Esophagus muscularis mucosa (tissue), 4 donors: ENCODE results near the gene GABARAP. TPM values are rescaled to one million over a fixed set of nuclear protein-coding genes. Genes with fewer than 3 reads are reported as not detected.

ENCODE experiments used
- DNase-seq: peaks from one replicate; pipeline ENCODE4 v3.0.0-alpha.2; 2017; ENCODE audit errors: extremely low spot score
- H3K27ac ChIP-seq, 4 donors: fragments of 200-600 bp; sonication (generic); replicated peaks in 1 of 4; 1 replicate in 3 of 4; 2 replicates in 1 of 4; pipeline ENCODE4 v1.5.1; 2016 to 2019; ENCODE audit warnings: mild to moderate bottlenecking in 1 of 4
- H3K27me3 ChIP-seq, 4 donors: fragments of 200-600 bp; sonication (generic); one replicate each; pipeline versions ENCODE4 v1.5.1 to v1.6.0; 2016 to 2019
- H3K36me3 ChIP-seq, 4 donors: fragments of 200-600 bp; sonication (generic); one replicate each; pipeline ENCODE4 v1.5.1; 2016 to 2019
- H3K4me1 ChIP-seq, 4 donors: fragments of 200-600 bp; sonication (generic); one replicate each; pipeline ENCODE4 v1.5.1; 2016 to 2019
- H3K4me3 ChIP-seq, 4 donors: fragments of 200-600 bp; sonication (generic); 1 replicate in 2 of 4; 2 replicates in 2 of 4; pipeline ENCODE4 v1.5.1; 2016 to 2019; ENCODE audit warnings: mild to moderate bottlenecking in 4 of 4, moderate library complexity in 1 of 4
- H3K9me3 ChIP-seq, 4 donors: fragments of 200-600 bp; sonication (generic); 1 replicate in 3 of 4; 2 replicates in 1 of 4; pipeline ENCODE4 v1.5.1; 2016 to 2019
- EP300 ChIP-seq: sonication (generic); formaldehyde crosslinking; IDR thresholded peaks from one replicate; pipeline ENCODE4 v1.6.1; 2017; ENCODE audit warnings: antibody characterized with exemption
- POLR2A ChIP-seq: fragments of 450-650 bp; IDR thresholded peaks from one replicate; pipeline ENCODE4 v1.6.1; 2017; ENCODE audit warnings: antibody characterized with exemption, moderate library complexity, mild to moderate bottlenecking, low read depth
- POLR2AphosphoS5 ChIP-seq, 2 donors: sonication (generic); formaldehyde crosslinking; IDR thresholded peaks; one replicate each; pipeline ENCODE4 v1.6.1; 2017; ENCODE audit warnings: antibody characterized with exemption in 2 of 2
- WGBS: methylation state at CpG from one replicate; pipeline ENCODE4 v1.1.5; 2018; 5-methylcytosine and 5-hydroxymethylcytosine counted together
- intact Hi-C: fragments of 100-400 bp; cut with DNase I; formaldehyde crosslinking; loops from one replicate; pipeline ENCODE4 v1.15.1; 2023
- total RNA-seq, 4 donors: library from RNA; depleted of rRNA; stranded (reverse); fragments of >200 nt; gene quantifications; one replicate each; pipeline versions ENCODE4 v1.1.0 to v1.2.1, GENCODE V29; 2016
- TF ChIP-seq, protein P1 (sequence below), 3 experiments: fragments of 200-600 bp in 2 of 3; fragments of 450-650 bp in 1 of 3; sonication (generic) in 2 of 3; IDR thresholded peaks; one replicate each; pipeline ENCODE4 v1.5.1; 2017 to 2019; ENCODE audit warnings: antibody characterized with exemption in 3 of 3, mild to moderate bottlenecking in 2 of 3, moderate library complexity in 1 of 3

GABARAP gene
- total RNA-seq, 4 donors from 2014 or later, result 360 to 524 (median 408) TPM

DNA sequence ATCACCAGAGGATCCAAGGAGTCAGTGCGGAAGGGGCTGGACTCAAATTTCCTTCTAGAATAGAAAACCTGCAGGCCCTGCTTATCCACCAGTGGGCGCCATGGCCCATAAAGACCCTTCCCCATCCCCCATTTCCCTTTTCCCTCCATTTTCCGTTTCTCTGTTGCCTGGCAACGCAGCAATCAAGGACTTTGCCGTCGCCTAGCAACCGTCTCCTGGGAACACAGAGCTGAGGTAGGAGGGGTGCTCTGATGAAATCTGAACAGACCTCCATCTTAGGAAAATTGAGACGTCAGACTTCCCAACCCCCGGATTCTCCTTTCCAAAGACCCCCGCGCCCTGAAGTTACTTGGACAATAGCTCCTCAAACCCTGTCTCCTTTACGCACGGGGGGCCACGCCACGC lies 28.4 kb downstream of the GABARAP start:
- 6% methylated on average over 9 of the region's 15 CpGs for WGBS
- intact Hi-C loops, result no loop called here
- H3K9me3 ChIP-seq, result no peaks in the 10 kb centered on the region
- no peak for TF ChIP-seq EP300
- no peak for TF ChIP-seq POLR2A
- TF ChIP-seq POLR2AphosphoS5 (IDR thresholded peaks at IDR 0.05), result no peak
- TF ChIP-seq, protein P1, sequence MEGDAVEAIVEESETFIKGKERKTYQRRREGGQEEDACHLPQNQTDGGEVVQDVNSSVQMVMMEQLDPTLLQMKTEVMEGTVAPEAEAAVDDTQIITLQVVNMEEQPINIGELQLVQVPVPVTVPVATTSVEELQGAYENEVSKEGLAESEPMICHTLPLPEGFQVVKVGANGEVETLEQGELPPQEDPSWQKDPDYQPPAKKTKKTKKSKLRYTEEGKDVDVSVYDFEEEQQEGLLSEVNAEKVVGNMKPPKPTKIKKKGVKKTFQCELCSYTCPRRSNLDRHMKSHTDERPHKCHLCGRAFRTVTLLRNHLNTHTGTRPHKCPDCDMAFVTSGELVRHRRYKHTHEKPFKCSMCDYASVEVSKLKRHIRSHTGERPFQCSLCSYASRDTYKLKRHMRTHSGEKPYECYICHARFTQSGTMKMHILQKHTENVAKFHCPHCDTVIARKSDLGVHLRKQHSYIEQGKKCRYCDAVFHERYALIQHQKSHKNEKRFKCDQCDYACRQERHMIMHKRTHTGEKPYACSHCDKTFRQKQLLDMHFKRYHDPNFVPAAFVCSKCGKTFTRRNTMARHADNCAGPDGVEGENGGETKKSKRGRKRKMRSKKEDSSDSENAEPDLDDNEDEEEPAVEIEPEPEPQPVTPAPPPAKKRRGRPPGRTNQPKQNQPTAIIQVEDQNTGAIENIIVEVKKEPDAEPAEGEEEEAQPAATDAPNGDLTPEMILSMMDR (IDR thresholded peaks at IDR 0.05), result peak; percentile 7 to 21 (median 21)
- peaks cover 45 to 73% (median 69%) of the 10 kb centered on the region in 4 donors for H3K4me1 ChIP-seq
- peak overlapping the region; percentile 62 to 64 (median 64) for H3K4me3 ChIP-seq
- no peaks in the 10 kb centered on the region for H3K36me3 ChIP-seq
- no peaks in the 10 kb centered on the region for H3K27me3 ChIP-seq
- H3K27ac ChIP-seq, result peak overlapping the region; percentile 92 to 99 (median 97)
- DNase-seq, result no peak

DNA sequence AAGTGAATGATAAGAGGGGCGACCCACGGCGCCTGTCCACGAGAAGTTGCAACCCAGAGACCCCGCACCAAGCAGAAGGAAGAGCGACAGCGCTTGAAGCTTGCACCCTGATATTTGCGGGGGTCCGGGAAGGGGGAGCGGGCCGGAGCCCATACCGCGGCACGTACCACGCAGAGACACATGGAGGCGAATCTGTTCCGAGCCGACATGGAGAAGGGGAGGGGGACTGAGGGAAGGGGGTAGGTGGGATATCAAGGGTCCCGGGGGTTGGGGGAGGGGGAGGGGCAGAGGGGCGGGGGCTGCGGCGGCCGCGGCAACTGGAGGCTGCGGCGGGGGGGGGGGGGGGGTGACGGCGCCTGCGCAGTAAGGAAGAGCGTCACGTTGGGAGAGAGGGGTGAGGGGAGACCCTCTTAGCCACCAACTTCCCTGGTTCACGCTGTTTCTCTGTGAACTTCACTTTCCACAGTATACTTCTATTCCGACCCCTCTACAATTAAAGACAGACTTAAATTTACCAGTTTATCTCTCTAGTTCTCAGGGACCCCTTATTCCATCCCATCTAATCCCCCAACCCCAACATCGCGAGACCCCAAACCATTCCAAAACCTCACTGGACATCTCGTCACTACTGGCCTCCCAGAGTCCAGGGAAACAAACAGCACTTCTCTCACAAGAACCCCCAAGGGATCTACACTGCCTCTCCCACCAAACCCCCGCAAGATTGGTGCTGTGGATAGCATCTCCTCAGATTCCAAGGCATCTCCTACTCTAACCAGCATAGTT lies 30.6 kb downstream of the GABARAP start:
- WGBS, result 45% methylated on average over 11 of the region's 37 CpGs
- TF ChIP-seq, protein P1 (IDR thresholded peaks at IDR 0.05), result no peak
- no peaks in the 10 kb centered on the region for H3K27me3 ChIP-seq
- no peak overlapping the region for H3K27ac ChIP-seq
- no peaks in the 10 kb centered on the region for H3K9me3 ChIP-seq
- peak overlapping the region in 2 of 4 donors; percentile 18 to 31 for H3K4me3 ChIP-seq
- peaks cover 27 to 71% (median 67%) of the 10 kb centered on the region in 4 donors for H3K4me1 ChIP-seq
- H3K36me3 ChIP-seq, result no peaks in the 10 kb centered on the region
- no peak for DNase-seq
- intact Hi-C loops, result no loop called here

DNA sequence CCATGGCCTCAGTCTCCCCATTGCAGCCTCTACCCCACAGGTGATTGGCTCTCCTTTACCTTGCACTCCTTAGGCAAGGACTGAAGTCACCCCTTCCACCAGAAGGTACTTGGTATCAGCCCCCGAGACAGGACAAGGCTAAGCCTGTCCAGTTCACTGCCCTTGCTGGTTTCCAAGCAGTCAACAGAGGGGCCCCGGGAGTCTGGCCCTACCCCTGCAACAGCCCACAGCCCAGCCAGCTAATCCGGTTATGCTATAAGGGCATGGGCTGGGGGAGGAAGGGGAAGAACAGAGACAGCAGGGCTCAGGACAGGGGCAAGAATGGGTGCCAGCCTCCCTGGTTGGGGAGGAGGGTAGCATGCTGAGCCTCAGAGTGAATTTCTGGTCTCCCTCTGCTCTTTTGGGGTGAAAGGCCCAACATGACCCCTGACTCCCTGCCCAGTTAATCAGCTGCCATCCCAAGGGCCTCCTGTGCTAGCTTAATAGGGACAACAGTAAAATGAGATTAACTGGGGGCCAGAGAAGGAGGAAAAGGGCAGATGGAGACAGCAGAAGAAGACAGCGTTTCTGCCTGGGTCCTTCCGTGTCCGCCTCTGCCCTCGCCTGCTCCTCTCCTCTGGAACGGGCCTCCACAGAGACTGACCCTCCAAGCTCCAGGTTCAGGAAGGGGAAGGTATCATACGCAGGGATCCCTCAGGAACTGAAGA lies 33.3 kb downstream of the GABARAP start:
- peaks cover 22 to 65% (median 62%) of the 10 kb centered on the region in 4 donors for H3K4me1 ChIP-seq

DNA sequence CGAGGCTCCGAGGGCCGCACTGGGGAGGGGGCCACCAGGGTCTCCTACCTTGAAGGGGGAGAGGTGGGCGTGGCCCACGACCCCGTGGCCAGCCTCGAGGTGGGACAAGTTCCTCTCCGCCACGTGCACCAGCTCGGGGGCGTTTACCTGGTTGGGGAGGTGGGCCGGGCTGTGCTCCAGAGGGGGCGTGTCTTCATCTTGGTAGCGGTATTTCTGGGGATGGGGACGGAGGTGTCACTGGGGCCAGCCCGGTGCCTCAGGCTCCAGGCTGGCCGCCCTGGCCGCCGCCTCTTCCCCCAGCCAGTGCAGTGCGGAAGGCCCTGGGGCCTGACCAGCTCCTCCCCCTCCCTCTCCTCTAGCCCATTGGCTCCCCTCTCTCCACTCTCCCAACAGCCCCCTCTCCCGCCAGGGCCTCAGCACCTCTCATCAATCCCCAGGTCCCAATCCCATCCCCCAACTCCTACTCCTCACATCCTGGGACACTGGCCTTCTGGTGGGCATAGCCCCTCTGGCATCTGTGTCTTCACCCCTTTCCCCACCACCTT lies 34.1 kb downstream of the GABARAP start:
- no peak for TF ChIP-seq POLR2A
- TF ChIP-seq, protein P1 (IDR thresholded peaks at IDR 0.05), result no peak
- no peak for TF ChIP-seq POLR2AphosphoS5 (IDR thresholded peaks at IDR 0.05)
- TF ChIP-seq EP300, result no peak
- H3K27ac ChIP-seq, result no peak overlapping the region
- intact Hi-C loops, result no loop called here
- no peak for DNase-seq
- peaks cover 0 to 10% (median 6%) of the 10 kb centered on the region in 4 donors for H3K36me3 ChIP-seq
- H3K4me1 ChIP-seq, result peaks cover 17 to 58% (median 56%) of the 10 kb centered on the region in 4 donors
- 45% methylated on average over 20 of the region's 21 CpGs for WGBS
- no peaks in the 10 kb centered on the region for H3K9me3 ChIP-seq
- no peaks in the 10 kb centered on the region for H3K27me3 ChIP-seq
- no peak overlapping the region for H3K4me3 ChIP-seq

More for the DNA sequence above, 33.3 kb downstream of the GABARAP start:
- no peaks in the 10 kb centered on the region for H3K27me3 ChIP-seq
- no peak overlapping the region for H3K27ac ChIP-seq
- no peak overlapping the region for H3K4me3 ChIP-seq
- DNase-seq, result no peak
- H3K9me3 ChIP-seq, result no peaks in the 10 kb centered on the region
- WGBS, result 84% methylated on average over 9 of the region's 9 CpGs
- intact Hi-C loops, result no loop called here
- TF ChIP-seq, protein P1 (IDR thresholded peaks at IDR 0.05), result no peak
- TF ChIP-seq POLR2A (no peak), EP300 (no peak), POLR2AphosphoS5 (IDR thresholded peaks at IDR 0.05) (no peak)
- H3K36me3 ChIP-seq, result peaks cover 0 to 2% (median 0%) of the 10 kb centered on the region in 4 donors
